WTC11 (cell line): ENCODE data around the gene AGBL1.

Experiments
- FOXJ3 ChIP-seq: sonication (generic); formaldehyde crosslinking; IDR thresholded peaks from 2 replicates; pipeline ENCODE4 v1.9.0; 2021; ENCODE audit warnings: missing genetic modification reagents, mild to moderate bottlenecking, borderline replicate concordance
- ZNF232 ChIP-seq: sonication (generic); formaldehyde crosslinking; IDR thresholded peaks from 2 replicates; pipeline ENCODE4 v1.8.0; 2022; ENCODE audit warnings: mild to moderate bottlenecking, missing genetic modification reagents
- TF ChIP-seq, protein P1 (sequence below): fragments of 200-600 bp; IDR thresholded peaks from 2 replicates; pipeline ENCODE4 v1.8.0; 2022; ENCODE audit warnings: antibody characterized with exemption
- TF ChIP-seq, protein P2 (sequence below): sonication (generic); formaldehyde crosslinking; IDR thresholded peaks from 2 replicates; pipeline ENCODE4 v1.8.0; 2023; ENCODE audit warnings: missing genetic modification reagents

DNA sequence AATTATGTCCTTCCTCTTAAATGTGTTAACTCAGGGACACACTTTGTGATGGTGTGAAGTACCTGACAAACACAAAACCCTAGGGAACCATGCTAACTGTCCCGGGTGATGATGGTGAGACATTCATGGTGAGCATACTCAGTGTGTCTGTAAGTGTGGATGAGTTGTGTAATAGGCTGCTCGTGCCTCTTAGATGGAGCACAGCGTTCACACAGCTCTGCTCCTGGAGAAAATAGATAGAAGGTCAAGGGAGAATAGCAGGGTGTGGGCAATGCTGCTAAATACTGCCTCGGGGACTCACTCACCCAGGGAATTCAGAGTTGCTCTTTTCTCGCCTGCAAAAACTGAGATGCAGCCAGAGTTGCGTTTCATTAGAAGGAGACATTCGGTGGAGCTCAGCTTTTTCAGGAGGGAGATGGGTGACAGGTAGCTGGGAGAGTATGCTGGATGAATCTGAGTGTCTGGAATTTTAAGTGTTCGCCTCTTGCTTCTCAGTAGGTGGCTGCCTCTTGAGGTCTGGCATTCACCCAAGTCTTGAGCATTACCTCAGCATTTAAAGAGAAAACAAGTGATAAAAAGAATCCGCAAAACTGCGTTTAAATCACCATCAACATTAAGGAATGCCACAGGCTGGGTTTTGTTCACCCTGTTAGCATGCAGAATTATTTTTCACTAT, 813.2 kb downstream of the AGBL1 start:
- TF ChIP-seq FOXJ3 (no peak), ZNF232 (no peak)
- TF ChIP-seq, protein P1, sequence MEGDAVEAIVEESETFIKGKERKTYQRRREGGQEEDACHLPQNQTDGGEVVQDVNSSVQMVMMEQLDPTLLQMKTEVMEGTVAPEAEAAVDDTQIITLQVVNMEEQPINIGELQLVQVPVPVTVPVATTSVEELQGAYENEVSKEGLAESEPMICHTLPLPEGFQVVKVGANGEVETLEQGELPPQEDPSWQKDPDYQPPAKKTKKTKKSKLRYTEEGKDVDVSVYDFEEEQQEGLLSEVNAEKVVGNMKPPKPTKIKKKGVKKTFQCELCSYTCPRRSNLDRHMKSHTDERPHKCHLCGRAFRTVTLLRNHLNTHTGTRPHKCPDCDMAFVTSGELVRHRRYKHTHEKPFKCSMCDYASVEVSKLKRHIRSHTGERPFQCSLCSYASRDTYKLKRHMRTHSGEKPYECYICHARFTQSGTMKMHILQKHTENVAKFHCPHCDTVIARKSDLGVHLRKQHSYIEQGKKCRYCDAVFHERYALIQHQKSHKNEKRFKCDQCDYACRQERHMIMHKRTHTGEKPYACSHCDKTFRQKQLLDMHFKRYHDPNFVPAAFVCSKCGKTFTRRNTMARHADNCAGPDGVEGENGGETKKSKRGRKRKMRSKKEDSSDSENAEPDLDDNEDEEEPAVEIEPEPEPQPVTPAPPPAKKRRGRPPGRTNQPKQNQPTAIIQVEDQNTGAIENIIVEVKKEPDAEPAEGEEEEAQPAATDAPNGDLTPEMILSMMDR, result no peak
- TF ChIP-seq, protein P2, sequence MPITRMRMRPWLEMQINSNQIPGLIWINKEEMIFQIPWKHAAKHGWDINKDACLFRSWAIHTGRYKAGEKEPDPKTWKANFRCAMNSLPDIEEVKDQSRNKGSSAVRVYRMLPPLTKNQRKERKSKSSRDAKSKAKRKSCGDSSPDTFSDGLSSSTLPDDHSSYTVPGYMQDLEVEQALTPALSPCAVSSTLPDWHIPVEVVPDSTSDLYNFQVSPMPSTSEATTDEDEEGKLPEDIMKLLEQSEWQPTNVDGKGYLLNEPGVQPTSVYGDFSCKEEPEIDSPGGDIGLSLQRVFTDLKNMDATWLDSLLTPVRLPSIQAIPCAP (CRISPR knock-in tag), result no peak
